ENCODE results near the gene APOL5.
"Not testable (repeated sequence)": the region's sequence is repeated elsewhere in the genome, so short reads cannot be mapped to it uniquely, and the experiment has no call there.

APOL5 gene

GRCh38 chr22:35688913-35689675, 28.6 kb upstream of the APOL5 start:
- TF ChIP-seq CTCF (IDR thresholded peaks at IDR 0.05; ENCODE audit: low read depth, low read length), result no peak
- H3K4me3 ChIP-seq (ENCODE audit: low read depth, low read length), result no peak overlapping the region
- in situ Hi-C loops (cut with HindIII; ENCODE audit: low sequenced_read_pairs), result no loop called here
- DNase-seq (ENCODE audit: low read depth, low spot score), result no peak

- no peak for DNase-seq (ENCODE audit: low read depth, low spot score)
- H3K4me3 ChIP-seq (ENCODE audit: low read depth, low read length), result no peak overlapping the region
- no peak for TF ChIP-seq CTCF (IDR thresholded peaks at IDR 0.05; ENCODE audit: low read depth, low read length)
- in situ Hi-C loops (cut with HindIII; ENCODE audit: low sequenced_read_pairs), result no loop called here
These were observed 27.7 kb upstream of the APOL5 start for GRCh38 chr22:35690001-35690400.

GRCh38 chr22:35695202-35695601, 22.5 kb upstream of the APOL5 start:
- in situ Hi-C loops (cut with HindIII; ENCODE audit: low sequenced_read_pairs), result no loop called here
- DNase-seq (ENCODE audit: low read depth, low spot score), result no peak
- no peak for TF ChIP-seq CTCF (IDR thresholded peaks at IDR 0.05; ENCODE audit: low read depth, low read length)
- no peak overlapping the region for H3K4me3 ChIP-seq (ENCODE audit: low read depth, low read length)

GRCh38 chr22:35697142-35697541, 20.5 kb upstream of the APOL5 start:
- no peak for DNase-seq (ENCODE audit: low read depth, low spot score)
- in situ Hi-C loops (cut with HindIII; ENCODE audit: low sequenced_read_pairs), result no loop called here
- no peak overlapping the region for H3K4me3 ChIP-seq (ENCODE audit: low read depth, low read length)
- no peak for TF ChIP-seq CTCF (IDR thresholded peaks at IDR 0.05; ENCODE audit: low read depth, low read length)

GRCh38 chr22:35699852-35700251, 17.8 kb upstream of the APOL5 start:
- DNase-seq (ENCODE audit: low read depth, low spot score); H3K4me3 ChIP-seq (ENCODE audit: low read depth, low read length); in situ Hi-C loops (cut with HindIII; ENCODE audit: low sequenced_read_pairs): not testable (repeated sequence)

- in situ Hi-C loops (cut with HindIII; ENCODE audit: low sequenced_read_pairs), result no loop called here
- DNase-seq (ENCODE audit: low read depth, low spot score), result peak; percentile 58
- no peak for TF ChIP-seq CTCF (IDR thresholded peaks at IDR 0.05; ENCODE audit: low read depth, low read length)
- no peak overlapping the region for H3K4me3 ChIP-seq (ENCODE audit: low read depth, low read length)
These were observed 13.6 kb upstream of the APOL5 start for GRCh38 chr22:35703861-35704584.

GRCh38 chr22:35705141-35705540, 12.5 kb upstream of the APOL5 start:
- in situ Hi-C loops (cut with HindIII; ENCODE audit: low sequenced_read_pairs), result no loop called here
- DNase-seq (ENCODE audit: low read depth, low spot score), result peak; percentile 76
- TF ChIP-seq CTCF (IDR thresholded peaks at IDR 0.05; ENCODE audit: low read depth, low read length), result no peak
- H3K4me3 ChIP-seq (ENCODE audit: low read depth, low read length), result no peak overlapping the region
